BJ (cell line): ENCODE measurements around the gene CDK14. TPM values are rescaled to one million over a fixed set of nuclear protein-coding genes. Genes with fewer than 3 reads are reported as not detected.

ENCODE experiments used
- CTCF ChIA-PET: fragments of 350-600 bp; formaldehyde crosslinking; extraction: SDS; loops from one replicate; lab custom pipeline; 2021; ENCODE audit warnings: antibody characterized with exemption, inconsistent platforms; lab: Yijun Ruan, JAX
- POLR2A ChIA-PET: fragments of 300-600 bp; sonication (Branson Sonifier 250); formaldehyde crosslinking; extraction: SDS; loops from one replicate; lab custom pipeline; 2021; ENCODE audit warnings: antibody characterized with exemption; lab: Charles Lee
- DNase-seq: peaks from one replicate; pipeline ENCODE4 v3.0.0-alpha.2; 2011; ENCODE audit warnings: low read depth
- H3K27me3 ChIP-seq: 2 replicates; pipeline ENCODE4 v1.6.0; 2011; ENCODE audit warnings: low read length; ENCODE audit not compliant: control insufficient read depth, insufficient read depth
- H3K36me3 ChIP-seq: 2 replicates; pipeline ENCODE4 v1.5.1; 2011; ENCODE audit warnings: low read length; ENCODE audit not compliant: control insufficient read depth, insufficient read depth
- H3K4me3 ChIP-seq: 2 replicates; pipeline ENCODE4 v1.5.1; 2011; ENCODE audit warnings: low read depth, mild to moderate bottlenecking, control low read depth, low read length
- polyA plus RNA-seq: library from polyadenylated mRNA; depleted of rRNA; stranded (reverse); fragments of >200 nt; gene quantifications from 2 replicates; pipeline ENCODE4 v1.2.3, GENCODE V29; 2011
- TF ChIP-seq, protein P1 (sequence below): IDR thresholded peaks from 2 replicates; pipeline ENCODE4 v1.5.1; 2011; ENCODE audit warnings: low read depth, mild to moderate bottlenecking, control low read depth, inconsistent platforms, low read length, moderate library complexity; ENCODE audit not compliant: insufficient read depth

CDK14 gene
- polyA plus RNA-seq, 1 experiment = 6.7 TPM

DNA sequence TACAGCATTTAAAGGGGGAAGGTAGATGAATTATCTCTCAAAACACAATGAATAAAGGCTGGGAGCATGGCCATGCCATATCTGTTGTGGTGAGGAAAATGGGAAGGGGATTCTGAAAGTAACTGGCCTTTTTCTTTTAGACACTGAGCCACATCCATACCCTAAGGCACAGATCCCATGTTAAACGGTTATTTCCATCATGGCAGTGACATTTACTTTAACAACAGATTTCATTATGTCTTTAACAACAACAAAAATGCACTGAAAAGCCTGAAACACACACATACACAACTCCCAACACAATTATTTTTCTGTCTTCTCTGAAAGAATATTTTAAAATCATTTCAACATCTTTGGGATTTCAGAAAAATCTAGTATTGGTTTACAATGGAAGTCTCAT is 492.0 kb downstream of the CDK14 start:
- DNase-seq = no peak
- POLR2A ChIA-PET = no interaction called here
- no peak overlapping the region for H3K4me3 ChIP-seq
- TF ChIP-seq, protein P1, sequence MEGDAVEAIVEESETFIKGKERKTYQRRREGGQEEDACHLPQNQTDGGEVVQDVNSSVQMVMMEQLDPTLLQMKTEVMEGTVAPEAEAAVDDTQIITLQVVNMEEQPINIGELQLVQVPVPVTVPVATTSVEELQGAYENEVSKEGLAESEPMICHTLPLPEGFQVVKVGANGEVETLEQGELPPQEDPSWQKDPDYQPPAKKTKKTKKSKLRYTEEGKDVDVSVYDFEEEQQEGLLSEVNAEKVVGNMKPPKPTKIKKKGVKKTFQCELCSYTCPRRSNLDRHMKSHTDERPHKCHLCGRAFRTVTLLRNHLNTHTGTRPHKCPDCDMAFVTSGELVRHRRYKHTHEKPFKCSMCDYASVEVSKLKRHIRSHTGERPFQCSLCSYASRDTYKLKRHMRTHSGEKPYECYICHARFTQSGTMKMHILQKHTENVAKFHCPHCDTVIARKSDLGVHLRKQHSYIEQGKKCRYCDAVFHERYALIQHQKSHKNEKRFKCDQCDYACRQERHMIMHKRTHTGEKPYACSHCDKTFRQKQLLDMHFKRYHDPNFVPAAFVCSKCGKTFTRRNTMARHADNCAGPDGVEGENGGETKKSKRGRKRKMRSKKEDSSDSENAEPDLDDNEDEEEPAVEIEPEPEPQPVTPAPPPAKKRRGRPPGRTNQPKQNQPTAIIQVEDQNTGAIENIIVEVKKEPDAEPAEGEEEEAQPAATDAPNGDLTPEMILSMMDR = no peak
- H3K27me3 ChIP-seq = no peaks in the 10 kb centered on the region
- no peaks in the 10 kb centered on the region for H3K36me3 ChIP-seq
- CTCF ChIA-PET = interaction anchor here (1.0 to 1.5 kb wide), 2 partner anchors 8 to 24 kb away, joined by 3 to 5 read pairs; no protein-coding TSS in a partner anchor

DNA sequence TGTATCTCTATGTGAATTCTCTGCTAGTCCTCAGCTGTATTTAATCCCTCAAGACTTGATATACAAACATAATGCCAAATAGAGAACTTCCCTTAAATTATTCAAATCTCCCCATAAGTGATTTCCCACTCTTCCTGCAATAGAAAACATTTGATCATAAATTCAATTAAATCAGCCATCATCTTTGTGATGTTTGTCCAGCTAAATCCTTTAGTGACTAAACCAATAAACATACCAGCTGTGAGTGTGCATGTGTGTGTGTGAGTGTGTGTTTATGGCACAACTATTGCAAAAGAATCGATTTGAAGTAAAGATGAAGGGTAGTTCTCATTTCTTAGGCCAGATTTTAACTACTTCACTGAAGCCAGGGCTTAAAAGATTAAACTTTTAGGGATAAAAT is 492.6 kb downstream of the CDK14 start:
- ChIA-PET POLR2A (no interaction called here), CTCF (interaction anchor here (1.0 to 1.5 kb wide), 2 partner anchors 8 to 24 kb away, joined by 3 to 5 read pairs; no protein-coding TSS in a partner anchor)
- TF ChIP-seq, protein P1 = no peak
- H3K4me3 ChIP-seq = no peak overlapping the region
- DNase-seq = no peak
- no peaks in the 10 kb centered on the region for H3K27me3 ChIP-seq
- no peaks in the 10 kb centered on the region for H3K36me3 ChIP-seq

DNA sequence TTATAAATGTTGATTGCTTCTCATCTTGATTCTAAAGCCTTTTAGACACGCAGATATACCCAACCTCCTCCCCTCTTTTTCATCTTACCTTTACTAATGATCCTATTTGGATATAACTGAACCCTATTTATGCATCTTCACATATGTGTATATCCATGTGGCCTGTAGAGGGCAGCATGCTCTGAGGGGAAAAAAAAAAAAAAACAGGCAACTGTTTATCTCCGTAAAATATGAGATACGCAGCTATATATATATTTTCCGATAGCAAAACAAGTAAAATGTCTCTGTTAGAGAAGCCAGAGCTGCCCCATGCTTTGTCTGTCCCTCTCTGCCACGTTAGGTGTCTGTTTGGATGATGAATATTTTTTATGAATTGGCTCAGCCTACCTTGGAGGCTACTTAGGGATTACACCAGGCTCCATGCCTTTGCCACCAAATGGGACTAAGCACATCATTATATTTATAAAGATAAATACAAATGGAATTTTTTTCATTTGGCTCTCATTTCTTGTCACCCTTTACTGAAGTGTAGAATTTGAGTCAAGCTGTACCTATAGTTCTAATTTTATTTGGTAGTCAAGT is 493.4 kb downstream of the CDK14 start:
- ChIA-PET POLR2A (no interaction called here), CTCF (interaction anchor here (0.6 to 2.7 kb wide), 17 partner anchors 7 to 791 kb away, joined by 3 to 13 read pairs (median 4); partner anchors contain the start of gene MTERF1)
- no peak for DNase-seq
- TF ChIP-seq, protein P1 = peak; percentile 79
- Histone ChIP-seq H3K36me3 (no peaks in the 10 kb centered on the region), H3K4me3 (no peak overlapping the region), H3K27me3 (no peaks in the 10 kb centered on the region)

DNA sequence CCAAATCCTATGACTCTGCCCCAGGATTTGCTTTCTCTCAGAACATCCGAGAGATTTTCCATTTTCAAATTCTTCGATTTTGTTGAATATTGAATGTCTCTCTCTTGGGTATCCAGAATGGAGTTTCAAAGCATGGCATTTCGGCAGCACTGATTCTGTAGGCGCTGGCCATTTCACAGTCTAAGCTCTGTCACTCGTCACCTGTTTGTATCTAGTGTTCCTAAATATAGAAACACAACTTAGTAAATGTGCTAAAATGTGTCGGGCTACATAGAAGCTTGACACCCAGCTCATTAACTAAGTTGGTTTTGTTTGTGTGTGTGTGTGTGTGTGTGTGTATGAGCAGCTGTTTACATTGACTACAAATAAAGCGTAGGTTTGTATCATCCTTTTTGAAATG is 494.6 kb downstream of the CDK14 start:
- H3K27me3 ChIP-seq = no peaks in the 10 kb centered on the region
- H3K4me3 ChIP-seq = no peak overlapping the region
- ChIA-PET POLR2A (no interaction called here), CTCF (interaction anchor here (0.6 to 2.7 kb wide), 8 partner anchors 8 to 693 kb away, joined by 3 to 13 read pairs (median 4); no protein-coding TSS in a partner anchor)
- TF ChIP-seq, protein P1 = no peak
- no peak for DNase-seq
- H3K36me3 ChIP-seq = no peaks in the 10 kb centered on the region

DNA sequence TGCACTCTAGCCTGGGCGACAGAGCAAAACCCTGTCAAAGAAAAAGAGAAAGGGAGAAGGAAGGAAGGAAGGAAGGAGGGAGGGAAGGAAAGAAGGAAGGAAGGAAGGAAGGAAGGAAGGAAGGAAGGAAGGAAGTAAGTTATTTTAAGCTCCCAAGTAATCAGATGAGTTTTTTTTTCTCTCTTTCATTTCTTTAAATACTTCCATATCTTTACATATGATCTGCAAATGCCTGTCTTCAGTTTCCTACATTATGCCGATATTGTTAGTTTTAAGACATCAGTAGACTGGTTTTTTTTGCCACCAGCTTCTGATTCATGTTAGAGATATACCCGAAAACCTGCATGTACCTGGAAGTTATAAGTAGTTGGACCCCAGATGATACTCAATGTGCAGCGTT is 495.5 kb downstream of the CDK14 start:
- TF ChIP-seq, protein P1 = no peak
- Histone ChIP-seq H3K4me3 (no peak overlapping the region), H3K36me3 (no peaks in the 10 kb centered on the region), H3K27me3 (no peaks in the 10 kb centered on the region)
- POLR2A ChIA-PET = no interaction called here
- DNase-seq = no peak
- CTCF ChIA-PET = interaction anchor here (0.6 to 2.7 kb wide), 3 partner anchors 9 to 487 kb away, joined by 3 to 13 read pairs (median 5); no protein-coding TSS in a partner anchor
